Stimulated activated CD8-positive, alpha-beta memory T cell treated with anti-CD3 and anti-CD28 coated beads, Interleukin-7, amount 100 ng/mL, for 1 hour (primary cell): ENCODE results near the gene KCTD21.
A peak's percentile ranks its signal among the peaks of the same experiment; 100 is the strongest.

Experiments
- DNase-seq, 2 donors: peaks; one replicate each; pipeline ENCODE4 v3.0.0-alpha.2; 2020; ENCODE audit warnings: low read depth in 2 of 2

Gene KCTD21

GRCh38 chr11:78218707-78219492 is 30.5 kb upstream of the KCTD21 start:
- DNase-seq, result no peak

- no peak for DNase-seq
Measured at GRCh38 chr11:78217650-78218541, 29.5 kb upstream of the KCTD21 start.

- DNase-seq, result no peak
Measured at GRCh38 chr11:78216571-78217287, 28.3 kb upstream of the KCTD21 start.

- no peak for DNase-seq
Measured at GRCh38 chr11:78216021-78216420, 27.6 kb upstream of the KCTD21 start.

DNA sequence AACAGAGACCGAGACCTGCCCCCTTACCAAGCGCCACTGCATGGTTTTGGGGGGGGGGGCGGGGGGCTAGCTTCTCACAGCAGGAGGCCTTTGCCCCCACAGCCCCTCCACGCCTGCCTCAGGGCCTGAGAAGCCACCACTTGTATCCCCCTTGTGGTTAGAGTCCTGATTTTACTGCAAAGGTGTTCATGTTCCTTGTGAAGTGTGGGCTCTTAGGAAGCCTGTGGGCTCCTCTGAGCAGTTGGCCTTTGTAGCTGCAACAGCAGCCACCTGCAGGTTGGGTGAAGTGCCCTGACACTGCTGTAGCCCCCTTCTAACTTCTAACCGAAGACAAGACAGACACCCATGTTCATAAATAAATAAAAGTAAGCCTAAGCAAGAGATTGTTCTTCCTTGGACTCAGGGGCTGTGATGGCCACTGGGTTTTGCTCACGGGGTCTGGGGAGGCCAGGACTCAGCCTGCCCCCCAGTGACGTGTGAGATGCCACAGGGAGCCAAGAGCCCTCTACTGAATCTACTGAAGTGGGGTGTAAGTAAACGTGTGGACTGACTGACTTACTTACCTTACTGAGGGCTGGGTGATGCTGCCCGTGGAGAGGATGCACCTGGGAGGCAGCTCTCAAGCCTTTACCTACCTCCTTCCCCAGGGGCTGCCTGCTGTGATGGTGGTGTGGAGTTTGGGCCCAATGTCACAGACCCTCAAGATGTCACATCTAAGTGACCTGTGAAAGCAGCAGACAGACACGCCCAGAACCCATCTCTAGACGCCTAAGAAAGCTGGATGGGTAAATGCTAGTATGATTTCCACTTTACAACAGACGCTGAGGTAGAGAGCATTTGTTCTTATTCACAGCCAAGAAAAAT is 26.1 kb upstream of the KCTD21 start:
- no peak for DNase-seq

- no peak for DNase-seq
Measured at GRCh38 chr11:78213526-78214330, 25.3 kb upstream of the KCTD21 start.

DNA sequence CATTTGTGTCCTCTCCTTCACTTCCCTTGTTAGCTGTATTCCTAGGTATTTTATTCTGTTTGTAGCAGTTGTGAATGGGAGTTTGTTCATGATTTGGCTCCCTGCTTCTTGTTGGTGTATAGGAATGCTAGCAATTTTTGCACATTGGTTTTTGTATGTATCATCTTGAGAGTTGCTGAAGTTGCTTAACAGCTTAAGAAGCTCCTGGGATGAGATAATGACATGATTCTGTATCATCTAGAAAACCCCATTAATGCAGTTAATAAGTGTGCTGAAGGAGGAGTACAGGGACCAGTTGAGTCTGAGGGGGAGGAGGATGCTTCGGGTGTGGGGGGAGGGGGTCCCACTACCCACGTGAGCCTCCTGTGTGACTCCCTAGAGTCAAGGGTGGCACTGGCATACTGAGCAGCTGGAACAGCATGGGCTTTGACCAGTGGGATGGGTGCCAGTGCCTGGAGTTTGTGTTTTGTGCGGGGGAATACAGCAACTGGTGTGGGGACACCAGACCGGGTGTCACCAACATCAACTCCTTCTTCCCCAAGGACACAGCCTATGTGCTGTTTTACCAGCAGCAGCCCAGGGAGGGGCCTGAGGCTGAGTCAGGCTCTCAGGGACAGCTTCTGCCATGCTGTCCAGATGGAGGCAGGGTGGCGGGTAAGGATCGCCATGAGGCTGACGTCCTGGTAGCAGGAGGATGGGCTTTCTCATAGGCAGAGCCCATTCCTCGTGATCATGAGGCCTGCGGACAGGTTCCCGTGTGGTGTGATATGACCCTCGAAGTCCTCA is 24.4 kb upstream of the KCTD21 start:
- no peak for DNase-seq

- no peak for DNase-seq
Measured at GRCh38 chr11:78211565-78211964, 23.1 kb upstream of the KCTD21 start.

DNA sequence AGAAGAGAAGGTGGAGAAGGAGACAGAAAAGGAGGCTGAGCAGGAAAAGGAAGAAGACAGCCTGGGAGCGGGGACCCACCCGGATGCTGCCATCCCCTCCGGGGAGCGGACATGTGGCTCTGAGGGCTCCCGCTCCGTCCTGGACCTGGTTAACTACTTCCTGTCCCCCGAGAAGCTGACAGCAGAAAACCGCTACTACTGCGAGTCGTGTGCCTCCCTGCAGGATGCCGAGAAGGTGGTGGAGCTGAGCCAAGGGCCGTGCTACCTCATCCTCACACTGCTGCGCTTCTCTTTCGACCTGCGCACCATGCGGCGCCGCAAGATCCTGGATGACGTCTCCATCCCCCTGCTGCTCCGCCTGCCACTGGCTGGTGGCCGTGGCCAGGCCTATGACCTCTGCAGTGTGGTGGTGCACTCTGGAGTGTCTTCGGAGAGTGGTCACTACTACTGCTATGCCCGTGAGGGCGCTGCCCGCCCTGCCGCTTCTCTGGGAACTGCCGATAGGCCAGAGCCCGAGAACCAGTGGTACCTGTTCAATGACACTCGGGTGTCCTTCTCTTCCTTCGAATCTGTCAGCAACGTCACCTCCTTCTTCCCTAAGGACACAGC is 21.7 kb upstream of the KCTD21 start:
- no peak for DNase-seq

- no peak for DNase-seq
Measured at GRCh38 chr11:78209478-78209877, 21.1 kb upstream of the KCTD21 start.

- DNase-seq, result no peak
Measured at GRCh38 chr11:78208257-78209165, 20.1 kb upstream of the KCTD21 start.

GRCh38 chr11:78207532-78208256 is 19.3 kb upstream of the KCTD21 start:
- no peak for DNase-seq

- no peak for DNase-seq
Measured at GRCh38 chr11:78205691-78206090, 17.3 kb upstream of the KCTD21 start.

- no peak for DNase-seq
Measured at GRCh38 chr11:78205256-78205655, 16.8 kb upstream of the KCTD21 start.

DNA sequence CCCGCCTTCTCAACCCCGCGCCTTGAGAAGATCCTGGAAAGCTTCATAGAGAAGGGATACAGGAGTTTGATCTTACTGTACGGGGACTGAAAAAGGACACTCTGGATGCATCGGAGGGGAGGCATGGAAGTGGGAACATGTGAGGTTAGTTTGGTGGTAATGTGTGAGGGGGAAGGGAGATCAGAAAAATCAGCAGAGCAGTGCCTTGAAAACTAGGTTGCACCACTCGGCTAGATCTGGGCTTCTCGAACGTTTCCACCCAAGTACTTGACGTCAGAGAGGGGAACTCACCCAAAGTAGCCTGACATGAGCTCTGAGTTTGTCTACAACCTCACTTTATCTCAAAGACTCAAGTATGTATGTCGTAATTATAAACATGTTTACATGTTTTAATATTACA is 14.8 kb upstream of the KCTD21 start:
- peak in 1 of 2 donors; percentile 7 for DNase-seq

DNA sequence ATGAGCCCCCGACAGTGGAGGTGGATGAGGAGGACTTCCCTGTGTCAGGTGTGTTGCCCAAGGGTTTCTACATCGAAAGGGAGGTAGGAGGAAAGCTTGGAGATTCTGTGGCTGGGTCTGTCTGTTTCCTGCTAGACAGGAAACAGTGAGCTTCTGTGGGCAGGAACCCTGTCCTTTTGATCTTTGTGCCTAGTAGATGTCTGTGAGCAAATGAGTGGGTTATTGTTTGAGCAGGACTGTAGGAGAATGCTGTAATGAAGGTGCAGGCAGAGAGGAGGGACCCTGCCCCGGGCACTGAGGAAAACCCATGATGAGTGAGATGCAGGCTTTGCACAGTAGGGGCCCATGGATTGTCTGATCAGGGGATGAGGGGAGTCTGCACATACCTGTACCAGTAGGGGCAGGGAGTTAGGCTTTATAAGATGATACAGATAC is 14.3 kb upstream of the KCTD21 start:
- peak in 1 of 2 donors; percentile 5 for DNase-seq

GRCh38 chr11:78201096-78201818 is 12.8 kb upstream of the KCTD21 start:
- DNase-seq, result no peak
